ENCODE results near the gene NCAPG2.
A peak's percentile ranks its signal among the peaks of the same experiment; 100 is the strongest.
"Not testable (repeated sequence)": the region's sequence is repeated elsewhere in the genome, so short reads cannot be mapped to it uniquely, and the experiment has no call there.

The NCAPG2 gene

DNA sequence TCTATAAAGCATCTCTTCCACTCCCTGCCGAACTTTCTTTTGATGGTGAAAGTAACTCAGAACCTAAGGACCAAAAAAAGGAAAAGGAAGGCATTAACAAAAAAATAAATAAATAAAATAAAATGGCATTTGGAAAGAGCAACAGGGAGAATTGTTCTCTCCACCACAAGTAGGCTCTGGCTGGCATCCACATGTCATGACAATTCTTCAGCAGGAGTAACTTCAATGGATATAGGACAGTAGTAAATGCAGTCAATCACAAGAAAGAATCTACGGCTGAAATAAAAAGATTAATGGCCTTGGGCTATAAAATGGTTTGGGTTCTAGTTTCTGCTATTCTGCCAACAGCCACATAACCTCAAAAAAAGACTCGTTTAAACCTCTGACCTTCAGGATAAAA is 23.9 kb downstream of the NCAPG2 start:
- FAIRE-seq, result no peak

DNA sequence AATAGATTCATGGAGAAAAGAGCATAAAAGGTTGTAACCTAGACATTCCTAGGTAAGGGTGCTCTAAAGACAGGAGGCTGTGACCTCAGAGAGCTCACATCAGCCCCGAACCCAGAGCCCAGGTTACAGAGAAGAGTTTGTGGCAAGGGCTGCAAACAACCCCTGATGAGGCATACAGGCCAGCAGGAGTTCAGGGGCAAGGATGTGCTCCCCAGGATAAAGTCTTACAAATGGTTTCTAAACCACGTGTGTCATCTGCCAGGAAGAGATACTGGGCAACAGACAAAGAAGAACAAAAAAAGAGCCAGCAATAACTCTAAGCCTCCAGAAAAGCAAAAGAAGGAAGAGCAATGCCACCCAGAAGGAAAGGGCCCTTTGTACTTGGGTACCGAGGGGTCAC is 27.7 kb downstream of the NCAPG2 start:
- FAIRE-seq, result no peak
- DNase-seq (ENCODE audit: extremely low spot score, insufficient read length, low read depth), result no peak

More for the DNA sequence above, 23.9 kb downstream of the NCAPG2 start:
- no peak for DNase-seq (ENCODE audit: extremely low spot score, insufficient read length, low read depth)

- FAIRE-seq (no peak), DNase-seq (ENCODE audit: extremely low spot score, insufficient read length, low read depth) (no peak)
Observed at GRCh38 chr7:158676171-158676840, 28.3 kb downstream of the NCAPG2 start.

GRCh38 chr7:158672975-158673374 is 31.6 kb downstream of the NCAPG2 start:
- DNase-seq (ENCODE audit: extremely low spot score, insufficient read length, low read depth), result no peak
- no peak for FAIRE-seq

- DNase-seq (ENCODE audit: extremely low spot score, insufficient read length, low read depth); FAIRE-seq: not testable (repeated sequence)
Observed at GRCh38 chr7:158668086-158668485, 36.5 kb downstream of the NCAPG2 start.

- FAIRE-seq; DNase-seq (ENCODE audit: extremely low spot score, insufficient read length, low read depth): not testable (repeated sequence)
Observed at GRCh38 chr7:158666966-158667678, 37.5 kb downstream of the NCAPG2 start.

GRCh38 chr7:158666401-158666800 is 38.2 kb downstream of the NCAPG2 start:
- FAIRE-seq (no peak), DNase-seq (ENCODE audit: extremely low spot score, insufficient read length, low read depth) (no peak)

DNA sequence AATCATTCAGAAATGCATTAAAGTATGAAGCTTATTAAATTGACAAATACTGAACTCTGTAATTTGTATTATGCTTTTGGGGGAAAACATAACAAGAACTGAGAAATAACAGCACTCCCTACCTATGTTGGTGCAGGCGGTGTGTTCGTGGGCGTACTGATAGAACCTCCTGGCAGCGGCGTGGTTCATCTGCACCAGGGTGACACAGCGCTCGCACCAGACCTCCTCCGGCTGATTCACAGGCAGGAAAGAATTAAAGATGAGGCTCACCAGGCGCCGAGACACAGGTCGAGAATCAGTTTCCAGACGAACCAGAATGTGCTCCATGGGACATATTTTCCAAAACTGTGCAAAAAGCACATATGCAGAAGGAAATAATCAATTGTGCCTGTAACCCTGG is 40.2 kb downstream of the NCAPG2 start:
- DNase-seq (ENCODE audit: extremely low spot score, insufficient read length, low read depth) (no peak), FAIRE-seq (no peak)

- no peak for FAIRE-seq
- no peak for DNase-seq (ENCODE audit: extremely low spot score, insufficient read length, low read depth)
Observed at GRCh38 chr7:158663428-158663741, 41.2 kb downstream of the NCAPG2 start.

GRCh38 chr7:158662610-158663427 is 41.8 kb downstream of the NCAPG2 start:
- FAIRE-seq (no peak), DNase-seq (ENCODE audit: extremely low spot score, insufficient read length, low read depth) (no peak)

GRCh38 chr7:158658475-158658874 is 46.1 kb downstream of the NCAPG2 start:
- FAIRE-seq (no peak), DNase-seq (ENCODE audit: extremely low spot score, insufficient read length, low read depth) (no peak)

DNA sequence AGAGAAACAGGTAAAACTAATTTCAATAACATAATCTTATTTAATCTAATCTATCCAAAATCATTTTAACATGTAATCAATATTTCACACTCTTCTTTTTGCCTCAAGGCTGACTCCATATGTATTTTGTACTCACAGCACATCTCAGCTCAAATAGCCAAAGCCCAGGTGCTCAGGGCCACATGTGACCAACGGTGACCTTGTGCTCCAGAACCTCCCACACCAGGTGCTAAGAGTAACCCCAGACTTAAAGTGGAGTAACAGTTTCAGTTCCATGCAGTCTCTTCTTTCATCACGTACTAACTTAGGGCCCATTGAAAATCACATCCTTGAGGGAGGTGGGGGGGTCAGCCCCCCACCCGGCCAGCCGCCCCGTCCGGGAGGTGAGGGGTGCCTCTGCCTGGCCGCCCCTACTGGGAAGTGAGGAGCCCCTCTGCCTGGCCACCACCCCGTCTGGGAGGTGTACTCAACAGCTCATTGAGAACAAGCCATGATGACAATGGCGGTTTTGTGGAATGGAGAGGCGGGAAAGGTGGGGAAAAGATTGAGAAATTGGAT is 47.3 kb downstream of the NCAPG2 start:
- DNase-seq (ENCODE audit: extremely low spot score, insufficient read length, low read depth) (no peak), FAIRE-seq (no peak)

DNA sequence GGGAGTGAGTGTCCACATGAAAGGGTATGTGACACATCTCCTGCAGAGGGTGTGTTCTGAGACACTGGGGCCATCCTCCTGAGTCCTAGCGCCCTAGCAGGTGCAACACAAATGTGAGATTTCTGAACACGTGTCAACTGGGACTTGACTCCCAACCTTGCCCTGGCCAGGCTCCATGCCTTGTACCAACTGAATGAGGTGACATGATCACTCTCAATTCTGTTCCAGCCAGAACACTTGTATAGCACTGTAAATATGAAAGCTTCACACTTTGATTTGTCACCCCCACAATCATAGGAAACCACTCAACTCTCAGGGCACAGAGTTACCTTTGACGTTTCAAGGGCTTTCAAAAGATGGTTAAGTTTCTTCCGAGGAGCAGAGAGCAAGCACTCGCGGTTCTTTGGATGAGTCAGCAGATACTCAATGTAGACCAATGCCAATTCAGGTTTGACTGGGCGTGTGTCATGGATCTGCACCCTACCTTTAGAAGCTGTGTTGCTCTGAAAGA is 48.6 kb downstream of the NCAPG2 start:
- peak; percentile 89 for FAIRE-seq

DNA sequence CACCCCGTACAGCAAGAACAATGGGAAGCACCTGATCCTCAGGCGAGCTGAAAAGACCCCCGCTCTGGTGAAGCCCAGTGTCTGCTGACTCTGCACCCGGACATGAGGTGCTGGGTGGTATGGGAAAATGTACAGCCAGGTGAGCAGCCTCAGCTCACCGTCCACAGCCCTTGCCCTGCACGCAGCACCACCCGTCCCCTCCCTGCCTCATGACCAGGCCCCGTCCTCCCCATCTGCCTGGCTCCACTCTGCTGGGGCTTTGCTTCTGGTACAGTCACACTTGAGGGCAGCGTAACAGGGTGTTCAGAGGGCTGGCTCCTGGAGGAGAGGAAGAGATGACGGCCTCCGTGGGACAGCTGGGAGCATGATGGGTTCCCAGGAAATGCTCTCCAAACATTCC is 49.1 kb downstream of the NCAPG2 start:
- FAIRE-seq (no peak), DNase-seq (ENCODE audit: extremely low spot score, insufficient read length, low read depth) (no peak)

More for the DNA sequence above, 48.6 kb downstream of the NCAPG2 start:
- peak; percentile 59 for DNase-seq (ENCODE audit: extremely low spot score, insufficient read length, low read depth)

- FAIRE-seq, result no peak
- no peak for DNase-seq (ENCODE audit: extremely low spot score, insufficient read length, low read depth)
Observed at GRCh38 chr7:158651968-158652565, 52.5 kb downstream of the NCAPG2 start.

GRCh38 chr7:158650821-158651225 is 53.8 kb downstream of the NCAPG2 start:
- no peak for DNase-seq (ENCODE audit: extremely low spot score, insufficient read length, low read depth)
- no peak for FAIRE-seq

- FAIRE-seq (no peak), DNase-seq (ENCODE audit: extremely low spot score, insufficient read length, low read depth) (no peak)
Observed at GRCh38 chr7:158649279-158649678, 55.3 kb downstream of the NCAPG2 start.

- no peak for DNase-seq (ENCODE audit: extremely low spot score, insufficient read length, low read depth)
- FAIRE-seq, result no peak
Observed at GRCh38 chr7:158648787-158649186, 55.8 kb downstream of the NCAPG2 start.

- DNase-seq (ENCODE audit: extremely low spot score, insufficient read length, low read depth) (no peak), FAIRE-seq (no peak)
Observed at GRCh38 chr7:158648168-158648567, 56.4 kb downstream of the NCAPG2 start.

- DNase-seq (ENCODE audit: extremely low spot score, insufficient read length, low read depth), result no peak
- no peak for FAIRE-seq
Observed at GRCh38 chr7:158647475-158647792, 57.2 kb downstream of the NCAPG2 start.

Data from GM18507 (cell line).